Measurements from ENCODE around the gene LRRC8B.
A peak's percentile ranks its signal among the peaks of the same experiment; 100 is the strongest.
"Not testable (repeated sequence)": the region's sequence is repeated elsewhere in the genome, so short reads cannot be mapped to it uniquely, and the experiment has no call there.

Gene LRRC8B

GRCh38 chr1:89524369-89525168, at the start of gene LRRC8B:
TSS of gene LRRC8B (plus strand) at chr1:89524829. CDS start at chr1:89582651, 57,822 bp downstream.
- DNase-seq = peak; percentile 79

GRCh38 chr1:89475269-89475668, 49.4 kb upstream of the LRRC8B start:
- DNase-seq = no peak

GRCh38 chr1:89476072-89476471, 48.6 kb upstream of the LRRC8B start:
- DNase-seq = no peak

- DNase-seq = peak; percentile 78
These were observed 41.4 kb upstream of the LRRC8B start for GRCh38 chr1:89483010-89483756.

- DNase-seq = no peak
These were observed 40.9 kb upstream of the LRRC8B start for GRCh38 chr1:89483757-89484077.

- peak; percentile 59 for DNase-seq
These were observed 40.3 kb upstream of the LRRC8B start for GRCh38 chr1:89484092-89485038.

GRCh38 chr1:89487972-89488371, 36.7 kb upstream of the LRRC8B start:
- DNase-seq = peak; percentile 37

- peak; percentile 93 for DNase-seq
These were observed 35.4 kb upstream of the LRRC8B start for GRCh38 chr1:89489047-89489729.

GRCh38 chr1:89490389-89490788, 34.2 kb upstream of the LRRC8B start:
- no peak for DNase-seq

GRCh38 chr1:89499320-89499719, 25.3 kb upstream of the LRRC8B start:
- DNase-seq = no peak

GRCh38 chr1:89502042-89502441, 22.6 kb upstream of the LRRC8B start:
- no peak for DNase-seq

GRCh38 chr1:89502895-89503294, 21.7 kb upstream of the LRRC8B start:
- no peak for DNase-seq

- no peak for DNase-seq
These were observed 20.9 kb upstream of the LRRC8B start for GRCh38 chr1:89503690-89504089.

GRCh38 chr1:89510061-89510460, 14.6 kb upstream of the LRRC8B start:
- not testable (repeated sequence) for DNase-seq

GRCh38 chr1:89512996-89513720, 11.5 kb upstream of the LRRC8B start:
- DNase-seq = peak; percentile 46

- DNase-seq = no peak
These were observed 8.6 kb upstream of the LRRC8B start for GRCh38 chr1:89516055-89516454.

- DNase-seq = peak; percentile 11
These were observed 6.4 kb upstream of the LRRC8B start for GRCh38 chr1:89518221-89518631.

- peak; percentile 57 for DNase-seq
These were observed 4.8 kb upstream of the LRRC8B start for GRCh38 chr1:89519779-89520358.

GRCh38 chr1:89521977-89522376, 2.7 kb upstream of the LRRC8B start:
- not testable (repeated sequence) for DNase-seq

GRCh38 chr1:89523572-89524368, 859 bp upstream of the LRRC8B start:
- peak; percentile 49 for DNase-seq
